Middle frontal gyrus (tissue), 1 donor: ENCODE results near the gene TMEM245.

ENCODE experiments used
- DNase-seq: peaks from one replicate; pipeline ENCODE4 v3.0.0-alpha.2; 2015; ENCODE audit warnings: low spot score; ENCODE audit errors: extremely low spot score

The TMEM245 gene

DNA sequence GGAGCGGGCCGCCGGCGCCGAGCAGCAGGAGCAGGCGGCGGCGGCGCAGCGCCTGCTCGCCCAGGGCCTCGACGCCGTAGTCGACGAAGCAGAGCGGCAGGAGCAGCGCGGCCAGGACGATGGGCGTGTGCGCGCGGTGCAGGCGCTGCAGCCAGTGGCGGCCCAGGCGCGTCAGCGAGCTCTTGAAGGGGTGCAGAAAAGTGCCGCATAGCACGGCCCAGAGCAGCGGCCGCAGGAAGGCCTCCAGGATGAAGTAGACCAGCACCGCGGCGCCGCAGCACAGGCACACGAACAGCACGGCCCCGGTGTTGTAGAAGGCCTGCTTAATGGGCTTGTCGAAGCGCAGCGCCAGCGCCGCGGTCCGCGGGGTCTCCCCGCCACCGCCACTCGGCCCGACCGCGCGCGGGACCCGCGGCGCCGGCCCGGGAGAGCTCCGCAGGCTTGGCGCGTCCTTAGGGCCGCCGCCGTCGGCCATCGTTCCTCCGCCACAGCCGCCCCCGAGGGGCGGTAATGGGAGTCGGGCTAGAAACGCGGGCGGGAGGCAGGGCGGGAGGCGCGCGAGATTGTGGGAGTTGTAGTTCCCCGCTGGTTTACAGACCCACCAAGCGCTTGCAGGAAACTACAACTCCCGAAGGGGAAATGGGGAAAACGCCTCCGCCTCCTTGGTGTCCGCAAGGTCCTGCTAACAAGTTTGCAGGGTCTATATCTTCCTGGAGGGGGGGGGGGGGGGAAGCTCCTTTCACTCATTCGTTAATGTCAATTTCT lies at the start of gene TMEM245:
Gene TMEM245 (minus strand): TSS at position 509 of the 765 bp plus-strand sequence. CDS start 34 bp downstream, at position 475.
- peak; percentile 94 for DNase-seq

DNA sequence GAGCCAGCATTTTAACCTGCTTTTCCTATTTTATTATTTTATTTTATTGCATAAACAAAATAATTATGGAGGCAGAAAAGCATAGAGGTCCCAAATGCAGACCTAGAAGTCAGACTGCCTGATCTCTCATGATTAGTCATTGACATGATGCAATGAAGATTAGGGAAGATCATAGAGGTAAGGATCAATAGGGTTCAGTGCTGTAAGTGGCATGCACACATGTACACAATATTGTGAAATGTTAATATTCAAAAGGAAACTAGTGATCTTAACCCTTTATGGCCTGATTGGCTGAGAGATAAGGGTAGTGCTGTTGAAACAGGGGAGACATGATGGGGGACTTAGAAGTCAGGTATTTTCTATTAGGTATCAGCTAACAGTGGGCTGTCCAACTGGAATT lies 48.4 kb upstream of the TMEM245 start:
- DNase-seq = no peak

DNA sequence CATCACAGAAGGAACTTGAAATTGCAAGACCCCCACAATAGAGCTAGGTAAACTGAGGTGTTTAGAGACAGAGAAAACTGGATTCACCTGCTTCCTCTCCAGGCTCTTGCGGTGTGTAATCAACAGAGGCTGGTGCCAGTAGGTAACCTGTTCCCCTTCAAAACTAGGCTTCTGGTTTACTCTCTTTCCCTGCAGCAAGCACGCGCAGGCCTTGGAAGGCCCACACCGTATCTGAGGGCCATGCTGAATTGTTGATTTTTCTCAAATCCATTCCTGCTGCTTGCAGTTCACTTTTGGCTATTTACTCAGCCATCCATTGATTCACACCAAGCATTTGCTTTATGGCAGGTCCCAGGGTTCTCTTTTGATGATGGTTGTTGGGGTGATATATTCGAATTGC lies 48.0 kb upstream of the TMEM245 start:
- DNase-seq = no peak

DNA sequence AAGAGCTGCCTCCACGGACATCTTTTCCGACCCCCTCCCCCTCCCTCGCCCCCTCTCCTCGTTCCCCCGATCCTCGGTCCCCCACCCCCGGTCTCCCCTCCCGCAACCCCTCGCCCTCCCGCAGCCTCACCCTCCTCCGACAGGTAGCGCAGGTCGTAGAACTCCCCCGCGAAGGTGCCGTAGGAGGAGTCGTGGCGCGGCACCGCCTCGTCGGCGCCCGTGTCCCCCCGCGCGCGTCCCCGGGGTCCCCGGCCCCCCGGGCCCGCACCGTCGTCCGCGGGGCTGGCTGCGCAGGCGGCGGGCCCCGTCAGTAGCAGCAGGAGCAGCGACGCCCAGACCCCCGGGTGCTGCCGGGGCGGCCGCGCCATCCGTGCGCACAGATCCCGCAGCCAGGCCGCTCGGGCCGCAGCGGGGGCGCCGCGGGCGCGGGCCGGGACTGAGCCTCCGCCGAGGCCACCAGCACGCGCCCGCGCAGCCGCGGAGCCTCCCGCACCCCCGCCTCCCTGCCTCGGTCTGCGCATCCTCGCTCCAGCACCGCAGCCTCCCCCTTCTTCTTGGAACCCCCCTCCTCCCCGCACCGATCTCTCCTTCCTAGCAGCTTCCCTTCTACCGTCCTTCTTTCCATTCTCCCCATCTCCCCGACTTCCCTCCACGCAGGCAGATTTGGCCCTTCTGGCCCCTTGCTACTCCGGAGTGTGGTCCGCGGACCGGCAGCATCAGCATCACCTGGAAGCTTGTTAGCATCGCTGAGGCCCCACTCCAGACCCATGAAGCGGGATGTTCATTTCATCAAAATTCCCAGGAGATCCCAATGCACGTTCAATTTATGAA lies 47.2 kb upstream of the TMEM245 start, which contains the start of gene FRRS1L:
Gene FRRS1L (minus strand): TSS at position 479 of the 831 bp plus-strand sequence. CDS start 111 bp downstream, at position 368.
- DNase-seq = peak; percentile 50

DNA sequence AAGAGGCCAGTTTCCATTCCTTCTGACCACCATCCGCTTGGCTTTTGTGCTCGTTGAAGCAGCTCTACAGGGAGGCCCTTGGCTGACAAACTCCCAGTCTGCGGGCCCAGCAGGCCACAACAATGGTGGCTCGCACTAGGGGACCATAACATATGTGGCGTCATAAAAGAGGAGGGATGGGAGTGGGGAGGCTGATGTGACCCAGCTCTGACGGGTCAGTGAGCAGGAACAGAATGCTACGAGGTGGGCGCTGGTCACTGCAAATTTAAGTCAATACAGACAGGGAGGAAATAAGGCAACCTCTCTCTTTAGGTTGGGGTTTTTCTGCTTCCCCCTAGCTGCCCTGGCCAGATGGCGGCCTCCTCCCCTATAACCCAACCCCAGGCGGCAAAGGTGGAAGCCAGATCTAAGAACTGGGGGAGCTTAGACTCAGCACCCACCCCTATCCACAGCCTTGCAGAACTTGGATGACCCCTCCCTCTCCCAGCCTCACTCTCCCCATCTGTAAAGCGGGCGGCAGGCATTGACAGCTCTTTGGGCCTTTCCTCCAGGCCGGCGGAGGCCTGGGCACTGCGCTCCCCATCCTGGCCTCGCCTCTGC lies 46.5 kb upstream of the TMEM245 start:
- no peak for DNase-seq

DNA sequence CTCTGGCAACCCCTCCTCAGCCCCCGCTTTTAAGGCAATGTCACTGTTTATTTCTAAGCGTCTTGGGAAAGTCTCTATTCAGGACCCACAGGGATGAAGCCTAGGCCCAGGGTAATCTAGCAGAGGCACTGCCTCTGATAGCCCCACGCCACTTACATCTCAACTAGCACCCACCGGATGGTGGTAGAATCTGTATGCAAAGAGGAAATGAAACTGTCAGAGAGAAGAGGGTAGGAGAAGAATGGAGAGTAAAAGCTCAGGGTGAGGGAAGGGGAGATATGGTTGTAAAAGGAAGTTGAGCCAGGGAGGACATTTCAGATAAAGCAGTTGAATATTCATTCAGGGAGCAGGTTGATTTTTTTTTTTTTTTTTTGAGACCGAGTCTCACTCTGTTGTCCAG lies 44.3 kb upstream of the TMEM245 start:
- no peak for DNase-seq

DNA sequence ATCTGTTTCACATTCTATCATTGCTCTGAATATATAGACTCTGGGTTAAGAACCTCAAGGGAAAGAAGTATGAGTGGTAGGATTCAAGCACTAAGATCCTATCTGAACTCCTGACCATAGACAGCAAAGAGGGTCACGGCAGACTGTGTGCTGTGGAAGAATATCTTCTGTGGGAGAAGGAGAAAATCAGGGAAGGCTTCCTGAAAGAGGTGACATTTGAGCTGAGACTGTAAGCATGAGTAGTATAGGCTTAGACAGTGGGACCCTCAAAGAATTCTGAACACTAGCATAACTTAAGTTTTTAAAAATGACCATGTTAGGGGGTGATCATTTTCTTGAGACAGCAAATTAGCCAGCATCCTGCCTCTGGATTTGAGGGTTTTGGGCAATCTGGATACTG lies 43.4 kb upstream of the TMEM245 start:
- no peak for DNase-seq

DNA sequence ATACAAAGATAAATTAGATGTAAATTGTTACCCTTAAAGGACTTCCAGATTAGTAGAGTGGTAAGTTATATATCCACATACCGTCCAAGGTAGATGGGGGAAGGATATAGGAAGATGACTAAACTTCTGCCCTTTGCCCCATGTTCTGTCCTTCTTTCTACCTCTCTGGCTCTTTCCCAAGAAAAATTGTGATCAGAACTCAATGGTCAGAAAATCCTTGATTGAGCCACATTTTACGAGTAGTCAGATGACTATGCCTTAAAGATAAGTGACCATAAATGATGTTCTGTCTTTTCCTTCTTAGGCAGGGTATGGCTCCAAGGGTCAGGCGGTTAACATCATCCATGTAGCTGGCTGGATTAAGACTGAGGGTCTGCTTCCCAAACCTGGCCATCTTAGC lies 42.9 kb upstream of the TMEM245 start:
- no peak for DNase-seq

DNA sequence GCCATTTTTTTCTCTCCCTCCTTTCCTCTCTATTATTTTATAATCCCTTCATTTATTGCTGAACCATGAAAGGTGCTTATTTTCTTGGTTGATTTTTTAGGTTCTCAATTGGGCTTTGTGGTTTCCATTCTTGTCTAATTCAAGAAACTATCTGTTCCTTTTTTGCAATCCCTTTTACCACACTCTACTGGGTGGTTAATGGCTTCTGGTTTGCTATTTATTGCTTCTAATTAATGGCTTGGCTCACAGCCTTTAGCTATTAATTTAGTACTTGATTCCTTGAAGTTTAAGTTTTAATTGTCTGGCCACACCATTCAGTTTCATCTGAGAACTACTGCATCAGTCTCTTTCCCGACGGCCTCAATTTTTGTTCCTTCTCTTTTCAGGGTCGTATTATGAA lies 41.7 kb upstream of the TMEM245 start:
- DNase-seq = no peak

DNA sequence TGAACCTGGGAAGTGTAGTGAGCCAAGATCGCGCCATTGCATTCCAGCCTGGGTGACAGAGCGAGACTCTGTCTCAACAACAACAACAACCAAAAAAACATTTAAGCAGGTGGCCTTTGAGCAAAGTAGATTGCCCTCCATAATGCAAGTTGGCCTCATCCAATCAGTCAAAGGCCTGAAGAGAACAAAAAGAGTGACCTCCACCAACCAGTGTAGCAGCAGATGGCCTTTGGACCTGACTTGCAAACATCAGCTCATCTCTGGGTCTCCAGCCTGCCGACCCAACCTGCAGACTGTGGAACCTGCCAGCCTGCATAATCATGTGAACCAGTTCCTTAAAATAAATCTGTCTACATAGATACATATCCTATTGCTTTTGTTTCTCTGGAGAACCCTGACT lies 39.8 kb upstream of the TMEM245 start:
- no peak for DNase-seq

DNA sequence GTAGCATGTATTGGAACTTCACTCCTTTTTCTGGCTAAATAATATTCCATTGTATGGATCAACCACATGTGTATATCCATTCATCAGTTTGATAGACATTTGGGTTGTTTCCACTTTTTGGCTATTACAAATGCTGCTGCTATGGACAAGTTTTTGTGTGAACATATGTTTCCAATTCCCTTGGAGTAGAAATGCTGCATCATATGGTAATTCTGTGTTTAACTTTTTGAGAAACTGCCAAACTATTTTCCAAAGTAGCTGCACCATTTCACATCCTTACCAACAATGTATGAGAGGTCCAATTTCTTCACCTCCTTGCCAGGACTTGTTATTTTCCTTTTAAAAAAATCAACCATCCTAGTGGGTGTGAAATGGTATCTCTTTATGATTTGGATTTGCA lies 38.9 kb upstream of the TMEM245 start:
- DNase-seq = no peak

DNA sequence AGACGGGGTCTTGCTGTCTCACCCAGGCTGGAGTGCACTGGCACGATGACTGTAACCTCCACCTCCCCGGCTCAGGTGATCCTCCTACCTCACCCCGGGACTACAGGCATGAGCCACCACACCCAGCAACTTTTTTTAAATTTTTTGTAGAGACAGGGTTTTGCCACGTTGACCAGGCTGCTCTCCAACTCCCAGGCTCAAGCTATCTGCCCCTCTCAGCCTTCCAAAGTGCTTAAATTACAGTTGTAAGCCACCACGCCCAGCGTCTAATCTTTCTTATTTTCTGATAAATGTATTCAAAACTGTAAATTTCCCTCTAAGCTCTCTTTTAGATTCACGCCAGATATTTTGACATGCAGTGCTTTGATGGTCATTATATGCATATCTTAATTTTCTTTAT lies 37.0 kb upstream of the TMEM245 start:
- no peak for DNase-seq

DNA sequence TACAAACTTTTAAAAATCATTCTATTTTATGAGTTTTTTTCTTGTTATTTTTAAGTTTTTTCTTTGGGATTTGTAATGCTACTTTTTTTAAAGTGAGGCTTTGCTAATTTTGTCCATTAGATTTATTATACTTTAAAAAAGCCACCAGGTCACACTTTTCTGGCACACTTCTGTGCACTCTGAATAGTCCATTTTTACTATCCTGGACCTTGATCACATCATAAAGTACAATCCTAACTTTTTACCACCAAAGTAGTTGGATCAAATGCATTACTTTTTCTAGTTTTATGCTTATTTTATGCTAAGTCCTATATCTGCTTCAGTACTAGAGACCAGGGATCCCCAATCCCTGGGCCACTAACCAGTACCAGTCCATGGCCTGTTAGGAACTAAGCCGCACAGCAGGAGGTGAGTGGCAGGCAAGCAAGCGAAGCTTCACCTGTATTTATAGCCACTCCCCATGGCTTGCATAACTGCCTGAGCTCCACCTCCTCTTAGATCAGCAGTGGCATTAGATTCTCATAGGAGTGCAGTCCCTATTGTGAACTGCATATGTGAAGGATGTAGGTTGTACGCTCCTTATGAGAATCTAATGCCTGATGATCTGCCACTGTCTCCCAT lies 31.3 kb upstream of the TMEM245 start:
- no peak for DNase-seq

DNA sequence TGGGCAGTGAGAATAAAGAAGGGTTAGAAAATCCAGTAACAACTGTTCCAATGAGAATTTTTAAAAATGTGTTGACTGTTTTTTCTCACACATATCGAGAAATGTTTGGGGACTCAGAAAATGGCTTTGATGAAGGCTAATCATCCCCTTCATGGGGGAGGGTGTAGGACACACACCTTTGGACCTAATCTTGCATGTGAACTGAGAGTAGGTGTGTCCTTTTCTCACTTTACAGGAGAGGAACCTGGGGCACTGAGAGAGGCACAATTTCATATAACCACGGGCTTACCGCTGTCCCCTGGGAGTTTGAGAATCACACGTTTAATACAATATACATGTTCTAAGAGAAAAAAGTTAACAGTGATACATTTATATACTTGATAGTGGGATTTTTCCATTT lies 30.0 kb upstream of the TMEM245 start:
- DNase-seq = no peak

DNA sequence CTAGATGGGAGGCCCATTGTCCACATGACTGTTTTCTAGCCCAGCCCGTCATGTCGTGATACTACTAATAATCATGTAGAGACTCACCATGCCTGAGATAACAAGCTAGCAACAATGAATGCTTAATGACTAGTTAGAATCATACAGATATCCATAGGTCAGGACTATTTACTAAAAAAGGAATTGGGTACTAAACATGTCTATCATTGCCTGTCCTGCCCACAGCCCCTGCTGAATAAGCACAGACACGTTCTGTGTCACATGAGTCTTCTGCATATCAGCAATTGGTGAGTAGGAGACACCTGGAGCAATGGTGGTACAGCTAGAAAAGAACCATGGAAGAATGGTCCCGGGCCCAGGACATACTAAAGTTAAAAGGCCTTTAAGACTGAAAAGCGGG lies 29.3 kb upstream of the TMEM245 start:
- no peak for DNase-seq

DNA sequence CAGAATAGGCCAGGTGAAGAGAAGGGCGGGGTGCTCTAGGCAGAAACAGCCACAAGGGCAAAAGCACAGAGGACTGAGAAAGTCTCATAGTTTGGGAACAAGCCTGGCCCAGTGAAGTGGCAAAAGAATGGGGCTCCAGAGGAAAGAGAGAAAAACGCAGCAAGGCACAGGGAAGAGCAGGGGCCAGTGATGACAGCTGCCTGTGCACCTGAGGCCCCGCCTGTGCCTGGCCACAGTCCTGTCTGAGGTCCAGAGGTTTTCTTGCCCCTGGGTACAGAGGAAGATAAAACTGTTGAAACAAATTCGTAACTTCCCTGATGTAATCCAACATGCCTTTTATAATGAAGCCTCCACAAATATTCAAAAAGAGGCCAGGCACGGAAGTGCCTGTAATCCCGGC lies 25.3 kb upstream of the TMEM245 start:
- DNase-seq = no peak

DNA sequence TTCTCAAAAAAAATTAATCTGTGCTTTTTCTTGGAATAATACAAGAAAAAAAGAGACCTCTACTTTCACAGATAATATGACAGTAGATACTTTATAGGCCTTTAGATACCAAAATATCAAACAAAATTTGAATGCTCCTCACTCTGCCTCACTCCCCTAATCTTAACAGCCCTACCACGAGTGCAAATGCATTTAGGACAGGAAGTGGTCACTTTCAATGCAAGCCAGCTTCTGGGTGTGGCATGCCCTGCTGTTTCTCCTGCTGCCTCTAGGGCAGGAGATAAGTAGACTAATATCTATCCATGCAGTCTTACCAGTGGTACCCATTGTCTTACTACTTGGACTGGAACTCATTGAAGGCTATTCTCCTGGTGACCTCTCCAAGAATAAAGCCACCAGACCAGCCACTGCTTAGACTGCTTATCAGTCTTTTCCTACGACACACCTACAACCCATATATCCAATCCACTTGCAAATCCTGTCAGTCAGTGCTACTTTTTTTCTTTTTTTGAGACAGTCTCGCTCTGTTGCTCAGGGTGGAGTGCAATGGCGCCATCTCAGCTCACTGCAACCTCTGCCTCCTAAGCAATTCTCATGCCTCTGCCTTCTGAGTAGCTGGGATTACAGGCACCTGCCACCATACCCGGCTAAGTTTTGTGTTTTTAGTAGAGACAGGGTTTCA lies 24.3 kb upstream of the TMEM245 start:
- DNase-seq = no peak

DNA sequence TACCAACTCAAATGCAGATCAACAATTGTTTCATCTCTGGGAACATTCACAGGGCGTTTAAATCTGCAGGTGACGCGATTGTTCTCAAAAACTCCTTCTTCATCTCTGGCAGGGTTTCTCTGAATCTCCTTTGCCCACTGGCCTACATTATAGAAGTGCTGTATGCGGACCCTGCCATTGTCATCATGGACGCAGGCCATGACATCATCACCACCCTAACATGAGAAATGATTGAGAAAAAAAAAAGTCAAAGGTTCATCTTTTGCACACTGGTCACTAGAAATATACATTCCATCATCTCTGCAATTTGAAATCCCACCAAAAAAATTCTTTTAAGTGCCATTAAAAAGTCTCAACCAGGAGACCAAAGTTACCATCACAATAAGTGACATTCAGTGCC lies 21.6 kb upstream of the TMEM245 start:
- no peak for DNase-seq

DNA sequence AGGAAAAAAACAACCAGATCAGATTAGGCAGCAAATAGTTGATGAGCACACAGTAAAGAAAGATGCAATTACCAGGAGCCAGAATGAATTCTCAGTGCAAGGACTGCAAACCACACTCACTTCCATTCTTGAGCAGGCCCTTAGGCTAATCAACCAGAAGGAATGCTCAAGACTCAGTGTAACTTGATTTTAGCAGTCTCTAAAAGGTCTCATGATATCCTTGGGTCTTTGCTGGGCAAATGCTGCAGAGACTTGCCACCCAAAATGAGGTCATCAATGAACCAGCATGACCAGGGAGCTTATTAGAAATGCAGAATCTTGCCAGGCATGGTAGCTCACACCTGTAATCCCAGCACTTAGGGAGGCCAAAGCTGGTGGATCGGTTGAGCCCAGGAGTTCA lies 20.1 kb upstream of the TMEM245 start:
- no peak for DNase-seq

DNA sequence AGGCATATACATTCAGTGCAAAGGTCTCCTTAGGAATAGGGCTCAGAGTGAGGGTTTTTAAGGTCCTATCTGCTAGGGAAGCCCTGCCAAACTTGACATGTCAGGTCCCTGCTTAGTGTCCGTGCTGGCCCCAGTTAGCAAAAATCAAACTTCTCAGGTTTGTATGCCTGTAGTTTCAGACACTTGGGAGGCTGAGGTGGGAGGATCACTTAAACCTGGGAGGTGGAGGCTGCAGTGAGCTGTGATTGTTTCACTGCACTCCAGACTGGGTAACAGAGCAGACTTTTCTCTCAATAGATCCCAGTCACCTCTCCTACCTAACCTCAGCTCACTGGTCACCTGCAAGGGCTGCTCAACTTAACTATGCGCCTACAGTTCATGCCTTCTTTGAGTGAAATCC lies 18.7 kb upstream of the TMEM245 start:
- DNase-seq = no peak

DNA sequence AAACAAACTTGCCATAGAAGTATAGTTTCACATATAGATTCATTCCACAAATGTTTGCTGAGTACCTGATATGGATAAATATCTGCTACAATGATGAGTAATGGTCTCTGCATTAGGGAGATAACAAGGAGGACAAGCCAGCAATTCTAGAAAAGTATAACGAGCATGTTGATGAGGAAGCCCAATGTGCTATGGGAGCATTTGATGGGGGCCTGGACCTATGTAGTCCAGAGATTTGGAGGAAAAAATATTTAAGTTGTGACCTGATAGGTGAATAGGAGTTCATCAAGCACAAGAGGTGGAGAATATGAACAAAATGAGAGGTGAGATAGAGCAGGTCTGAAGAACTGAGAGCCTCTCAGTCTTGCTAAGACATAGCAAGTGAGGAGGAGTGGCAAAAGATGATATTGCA lies 14.4 kb upstream of the TMEM245 start:
- DNase-seq = no peak
